ENCODE results near the gene HCRTR1.

The HCRTR1 gene

GRCh38 chr1:31650161-31651088, 32.9 kb downstream of the HCRTR1 start:
- DNase-seq (ENCODE audit: low spot score) = no peak
- no peak for TF ChIP-seq CTCF (IDR thresholded peaks at IDR 0.05; ENCODE audit: extremely low read depth, missing control alignments)

GRCh38 chr1:31651089-31651420, 33.6 kb downstream of the HCRTR1 start:
- no peak for DNase-seq (ENCODE audit: low spot score)
- TF ChIP-seq CTCF (IDR thresholded peaks at IDR 0.05; ENCODE audit: extremely low read depth, missing control alignments) = no peak

GRCh38 chr1:31651766-31652165, 34.3 kb downstream of the HCRTR1 start:
- no peak for TF ChIP-seq CTCF (IDR thresholded peaks at IDR 0.05; ENCODE audit: extremely low read depth, missing control alignments)
- no peak for DNase-seq (ENCODE audit: low spot score)

- DNase-seq (ENCODE audit: low spot score) = no peak
- no peak for TF ChIP-seq CTCF (IDR thresholded peaks at IDR 0.05; ENCODE audit: extremely low read depth, missing control alignments)
Observed at GRCh38 chr1:31652891-31653499, 35.5 kb downstream of the HCRTR1 start.

GRCh38 chr1:31653717-31654473, 36.4 kb downstream of the HCRTR1 start:
- no peak for DNase-seq (ENCODE audit: low spot score)
- no peak for TF ChIP-seq CTCF (IDR thresholded peaks at IDR 0.05; ENCODE audit: extremely low read depth, missing control alignments)

- no peak for TF ChIP-seq CTCF (IDR thresholded peaks at IDR 0.05; ENCODE audit: extremely low read depth, missing control alignments)
- no peak for DNase-seq (ENCODE audit: low spot score)
Observed at GRCh38 chr1:31654474-31654776, 36.9 kb downstream of the HCRTR1 start.

GRCh38 chr1:31655104-31655503, 37.6 kb downstream of the HCRTR1 start:
- no peak for TF ChIP-seq CTCF (IDR thresholded peaks at IDR 0.05; ENCODE audit: extremely low read depth, missing control alignments)
- DNase-seq (ENCODE audit: low spot score) = no peak

All from GM20000 (cell line).